ENCODE results near the gene ZSCAN16.

Gene ZSCAN16

GRCh38 chr6:28165563-28165962, 41.2 kb downstream of the ZSCAN16 start:
- no peak for DNase-seq
- no peaks in the 10 kb centered on the region for H3K9me3 ChIP-seq (ENCODE audit: control insufficient read depth, low read length)
- no peaks in the 10 kb centered on the region for H3K36me3 ChIP-seq (ENCODE audit: control insufficient read depth, insufficient read depth, low read length)
- no peak overlapping the region for H3K27ac ChIP-seq (ENCODE audit: insufficient read depth, low read length, poor library complexity, severe bottlenecking)
- no peak overlapping the region for H3K4me3 ChIP-seq (ENCODE audit: insufficient read depth, low read depth, low read length, poor library complexity, severe bottlenecking)
- no peaks in the 10 kb centered on the region for H3K27me3 ChIP-seq (replicated peaks; ENCODE audit: control insufficient read depth, insufficient read depth, low read length, poor library complexity, severe bottlenecking)
- H3K4me1 ChIP-seq (ENCODE audit: control insufficient read depth, insufficient read depth, low read length, poor library complexity, severe bottlenecking): peaks cover 4% of the 10 kb centered on the region

DNA sequence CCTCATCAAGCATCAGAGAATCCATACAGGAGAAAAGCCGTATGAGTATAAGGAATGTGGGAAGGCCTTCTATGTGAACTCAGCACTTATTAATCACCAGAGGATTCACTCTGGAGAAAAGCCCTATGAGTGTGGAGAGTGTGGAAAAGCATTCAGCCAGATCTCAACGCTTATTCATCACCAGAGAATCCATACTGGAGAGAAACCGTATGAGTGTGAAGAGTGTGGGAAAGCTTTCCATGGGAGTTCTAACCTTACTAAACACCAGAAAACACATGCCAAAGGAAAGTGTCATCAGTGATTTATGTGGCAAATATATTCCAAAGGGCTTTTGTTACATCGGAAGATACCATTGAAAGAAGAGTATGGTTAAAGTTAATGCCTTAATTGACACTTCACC, 42.7 kb downstream of the ZSCAN16 start:
- Histone ChIP-seq H3K9me3 (ENCODE audit: control insufficient read depth, low read length) (no peaks in the 10 kb centered on the region), H3K4me1 (ENCODE audit: control insufficient read depth, insufficient read depth, low read length, poor library complexity, severe bottlenecking) (no peaks in the 10 kb centered on the region), H3K4me3 (ENCODE audit: insufficient read depth, low read depth, low read length, poor library complexity, severe bottlenecking) (no peak overlapping the region), H3K36me3 (ENCODE audit: control insufficient read depth, insufficient read depth, low read length) (no peaks in the 10 kb centered on the region), H3K27ac (ENCODE audit: insufficient read depth, low read length, poor library complexity, severe bottlenecking) (no peak overlapping the region), H3K27me3 (replicated peaks; ENCODE audit: control insufficient read depth, insufficient read depth, low read length, poor library complexity, severe bottlenecking) (no peaks in the 10 kb centered on the region)
- DNase-seq: no peak

DNA sequence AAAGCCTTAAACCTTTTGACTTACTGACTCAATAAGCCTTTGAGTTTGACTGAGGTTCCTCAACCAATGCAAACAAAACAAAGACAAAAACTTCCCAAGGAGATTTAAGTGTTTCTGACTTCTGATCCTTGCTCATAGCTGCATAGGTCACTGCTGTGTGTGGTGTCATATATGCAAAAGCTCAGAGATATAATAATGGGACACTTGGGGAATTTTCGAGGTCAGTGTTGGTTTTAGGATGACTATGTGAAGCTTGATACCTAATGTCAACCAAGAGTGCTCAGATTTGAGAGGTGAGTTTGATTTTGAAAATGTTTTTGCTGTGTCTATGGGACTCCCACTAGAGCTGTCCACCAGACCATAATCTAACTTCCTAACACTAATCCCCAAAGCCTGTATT, 43.5 kb downstream of the ZSCAN16 start:
- no peaks in the 10 kb centered on the region for H3K27me3 ChIP-seq (replicated peaks; ENCODE audit: control insufficient read depth, insufficient read depth, low read length, poor library complexity, severe bottlenecking)
- H3K9me3 ChIP-seq (ENCODE audit: control insufficient read depth, low read length): no peaks in the 10 kb centered on the region
- H3K27ac ChIP-seq (ENCODE audit: insufficient read depth, low read length, poor library complexity, severe bottlenecking): no peak overlapping the region
- H3K4me1 ChIP-seq (ENCODE audit: control insufficient read depth, insufficient read depth, low read length, poor library complexity, severe bottlenecking): no peaks in the 10 kb centered on the region
- no peaks in the 10 kb centered on the region for H3K36me3 ChIP-seq (ENCODE audit: control insufficient read depth, insufficient read depth, low read length)
- no peak overlapping the region for H3K4me3 ChIP-seq (ENCODE audit: insufficient read depth, low read depth, low read length, poor library complexity, severe bottlenecking)
- DNase-seq: no peak

DNA sequence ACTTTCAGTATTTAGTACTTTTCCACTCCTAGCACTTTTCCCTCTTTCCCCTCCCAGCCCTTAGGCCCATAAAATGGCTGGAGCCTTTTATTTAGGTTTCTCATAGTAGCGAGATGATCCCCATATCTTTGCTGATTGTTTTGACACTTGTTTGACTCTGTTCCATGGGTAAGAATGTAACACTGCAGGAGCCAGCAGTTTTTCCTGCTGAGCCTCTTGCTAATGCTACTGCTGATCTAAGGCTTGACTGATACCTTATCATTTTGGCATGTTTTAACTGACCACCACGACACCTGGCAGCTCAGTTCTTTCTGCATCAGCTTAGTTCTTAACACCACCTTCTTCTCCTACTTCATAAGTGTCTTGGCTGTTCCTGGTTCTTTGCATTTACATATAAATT, 46.9 kb downstream of the ZSCAN16 start:
- DNase-seq: no peak
- H3K4me1 ChIP-seq (ENCODE audit: control insufficient read depth, insufficient read depth, low read length, poor library complexity, severe bottlenecking): no peaks in the 10 kb centered on the region
- no peaks in the 10 kb centered on the region for H3K36me3 ChIP-seq (ENCODE audit: control insufficient read depth, insufficient read depth, low read length)
- no peak overlapping the region for H3K4me3 ChIP-seq (ENCODE audit: insufficient read depth, low read depth, low read length, poor library complexity, severe bottlenecking)
- no peaks in the 10 kb centered on the region for H3K9me3 ChIP-seq (ENCODE audit: control insufficient read depth, low read length)
- H3K27ac ChIP-seq (ENCODE audit: insufficient read depth, low read length, poor library complexity, severe bottlenecking): no peak overlapping the region
- no peaks in the 10 kb centered on the region for H3K27me3 ChIP-seq (replicated peaks; ENCODE audit: control insufficient read depth, insufficient read depth, low read length, poor library complexity, severe bottlenecking)

- Histone ChIP-seq H3K27me3 (replicated peaks; ENCODE audit: control insufficient read depth, insufficient read depth, low read length, poor library complexity, severe bottlenecking) (no peaks in the 10 kb centered on the region), H3K36me3 (ENCODE audit: control insufficient read depth, insufficient read depth, low read length) (no peaks in the 10 kb centered on the region), H3K27ac (ENCODE audit: insufficient read depth, low read length, poor library complexity, severe bottlenecking) (no peak overlapping the region), H3K4me1 (ENCODE audit: control insufficient read depth, insufficient read depth, low read length, poor library complexity, severe bottlenecking) (no peaks in the 10 kb centered on the region), H3K9me3 (ENCODE audit: control insufficient read depth, low read length) (no peaks in the 10 kb centered on the region), H3K4me3 (ENCODE audit: insufficient read depth, low read depth, low read length, poor library complexity, severe bottlenecking) (no peak overlapping the region)
- no peak for DNase-seq
Observed at GRCh38 chr6:28172006-28172405, 47.6 kb downstream of the ZSCAN16 start.

DNA sequence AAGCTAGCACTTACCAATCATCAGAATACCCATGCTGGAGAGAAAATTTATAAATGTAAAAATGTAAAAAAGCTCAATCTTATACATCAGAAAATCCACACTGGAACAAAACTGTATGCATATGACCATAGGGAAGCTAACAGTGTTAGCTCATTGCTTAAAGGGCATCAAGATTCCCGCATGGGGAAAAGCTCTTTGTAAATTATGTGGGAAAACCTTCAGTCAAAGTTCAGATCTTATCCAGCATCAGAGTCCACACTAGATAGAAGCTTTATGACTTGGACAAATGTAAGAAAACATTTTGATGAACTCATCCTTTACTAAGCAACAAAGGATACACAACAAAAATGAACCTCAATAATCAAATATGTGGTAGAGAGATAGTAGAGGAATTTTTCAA, 52.0 kb downstream of the ZSCAN16 start:
- Histone ChIP-seq H3K4me3 (ENCODE audit: insufficient read depth, low read depth, low read length, poor library complexity, severe bottlenecking) (no peak overlapping the region), H3K4me1 (ENCODE audit: control insufficient read depth, insufficient read depth, low read length, poor library complexity, severe bottlenecking) (no peaks in the 10 kb centered on the region), H3K36me3 (ENCODE audit: control insufficient read depth, insufficient read depth, low read length) (no peaks in the 10 kb centered on the region), H3K27me3 (replicated peaks; ENCODE audit: control insufficient read depth, insufficient read depth, low read length, poor library complexity, severe bottlenecking) (no peaks in the 10 kb centered on the region), H3K27ac (ENCODE audit: insufficient read depth, low read length, poor library complexity, severe bottlenecking) (no peak overlapping the region), H3K9me3 (ENCODE audit: control insufficient read depth, low read length) (no peaks in the 10 kb centered on the region)
- no peak for DNase-seq
